K562 (cell line): ENCODE data around the gene WBP1. TPM values are rescaled to one million over a fixed set of nuclear protein-coding genes. Genes with fewer than 3 reads are reported as not detected.

Experiments used
- ATAC-seq: fragments of 200-7000 bp; cut with Tn5 transposase; 3 replicates; pipeline ENCODE4 v1.9.1; 2020; ENCODE audit warnings: moderate library complexity
- BruUV-seq: library from RNA; stranded (reverse); fragments of 400-500 nt; replicated peaks from 2 replicates; lab custom pipeline; 2021; lab: Mats Ljungman, UMichigan
- CTCF ChIA-PET: fragments of 300-600 bp; formaldehyde crosslinking; extraction: SDS; loops from one replicate; lab custom pipeline; 2021; ENCODE audit warnings: low intra/inter-chr PET ratio; lab: Yijun Ruan, JAX
- POLR2A ChIA-PET: fragments of 300-600, 350-650 bp; sonication (Branson Sonifier 250); formaldehyde crosslinking; extraction: SDS; loops from one replicate; lab custom pipeline; 2021; ENCODE audit warnings: antibody characterized with exemption, inconsistent platforms; lab: Yijun Ruan, JAX
- DNase-seq, 4 experiments: peaks; one replicate each; pipeline versions ENCODE4 v3.0.0 to v3.0.0-alpha.2; 2011 to 2018; ENCODE audit warnings: low spot score in 3 of 4, mixed read lengths in 3 of 4; ENCODE audit errors: extremely low read depth in 1 of 4
- FAIRE-seq: peaks from 2 replicates; lab custom pipeline; 2011; peaks lifted over from hg19 to GRCh38; lab: Jason Lieb, UNC
- H2AFZ ChIP-seq: 2 replicates; pipeline ENCODE4 v1.6.0; 2011; ENCODE audit warnings: low read depth, low read length, control low read depth, inconsistent platforms
- H3K27ac ChIP-seq: fragments of 200-600 bp; 3 replicates; pipeline ENCODE4 v1.8.0; 2011; ENCODE audit warnings: low read depth, mild to moderate bottlenecking, control low read depth, inconsistent platforms, low read length, moderate library complexity, mixed read lengths; ENCODE audit errors: extremely low read depth
- H3K27me3 ChIP-seq, 2 experiments: fragments of 300-600 bp in 1 of 2; 2 replicates in 1 of 2; 3 replicates in 1 of 2; pipeline versions ENCODE4 v1.6.0 to v1.8.0; 2011; ENCODE audit warnings: inconsistent platforms in 2 of 2, low read length in 2 of 2, mild to moderate bottlenecking in 1 of 2, mixed read lengths in 1 of 2, moderate library complexity in 1 of 2; ENCODE audit not compliant: control insufficient read depth in 2 of 2, insufficient read depth in 2 of 2
- H3K36me3 ChIP-seq: fragments of 300-600 bp; 3 replicates; pipeline ENCODE4 v1.8.0; 2011; ENCODE audit warnings: mild to moderate bottlenecking, low read length, inconsistent platforms; ENCODE audit not compliant: control insufficient read depth, insufficient read depth
- H3K4me1 ChIP-seq, 2 experiments: fragments of 200-600 bp in 1 of 2; replicated peaks in 1 of 2; 2 replicates in 1 of 2; 3 replicates in 1 of 2; pipeline versions ENCODE4 v1.5.1 to v1.8.0; 2011; ENCODE audit warnings: inconsistent platforms in 2 of 2, low read length in 2 of 2, mild to moderate bottlenecking in 1 of 2, mixed read lengths in 1 of 2, moderate library complexity in 1 of 2; ENCODE audit not compliant: control insufficient read depth in 2 of 2, insufficient read depth in 2 of 2
- H3K4me2 ChIP-seq: 2 replicates; pipeline ENCODE4 v1.6.1; 2011; ENCODE audit warnings: low read length, control low read depth, inconsistent platforms, mixed read lengths; ENCODE audit not compliant: insufficient read depth
- H3K4me3 ChIP-seq: fragments of 200-600 bp; sonication (generic), shearing (Covaris generic); 2 replicates; pipeline ENCODE4 v1.5.1; 2016; ENCODE audit warnings: control low read depth, inconsistent platforms
- H3K79me2 ChIP-seq: fragments of 200-600 bp; 3 replicates; pipeline ENCODE4 v1.8.0; 2011; ENCODE audit warnings: low read length, inconsistent platforms; ENCODE audit not compliant: control insufficient read depth, insufficient read depth
- H3K9ac ChIP-seq, 2 experiments: 2 replicates each; pipeline versions ENCODE4 v1.6.0 to v1.6.1; 2011; ENCODE audit warnings: low read depth in 2 of 2, low read length in 2 of 2, control low read depth in 1 of 2, inconsistent platforms in 1 of 2, mild to moderate bottlenecking in 1 of 2, mixed read lengths in 1 of 2; ENCODE audit not compliant: insufficient read depth in 1 of 2
- H3K9me1 ChIP-seq: one replicate; pipeline ENCODE4 v1.6.0; 2011; ENCODE audit warnings: inconsistent platforms, mild to moderate bottlenecking, low read length, moderate library complexity; ENCODE audit not compliant: control insufficient read depth, insufficient read depth
- H3K9me3 ChIP-seq: replicated peaks from 2 replicates; pipeline ENCODE4 v1.5.1; 2011; ENCODE audit warnings: low read depth, low read length, inconsistent platforms; ENCODE audit not compliant: control insufficient read depth, insufficient read depth
- H4K20me1 ChIP-seq: replicated peaks from 2 replicates; pipeline ENCODE4 v1.6.1; 2011; ENCODE audit warnings: low read length, inconsistent platforms, mixed read lengths; ENCODE audit not compliant: control insufficient read depth, insufficient read depth
- RB1 ChIP-seq: fragments of 450-650 bp; IDR thresholded peaks from 2 replicates; pipeline ENCODE4 v1.6.1; 2017; ENCODE audit warnings: low read depth, mild to moderate bottlenecking
- ZNF436 ChIP-seq: fragments of 250-450, 450-650 bp; sonication (Bioruptor Pico); formaldehyde crosslinking; IDR thresholded peaks from 2 replicates; pipeline ENCODE4 v1.7.0; 2020; ENCODE audit warnings: mild to moderate bottlenecking
- WGBS: fragments of 100-300 bp; shearing (Covaris generic); methylation state at CpG from one replicate; pipeline ENCODE4 v1.1.6; 2016; ENCODE audit warnings: low coverage, mixed read lengths; ENCODE audit not compliant: insufficient coverage; ENCODE audit errors: missing lambda C conversion rate; 5-methylcytosine and 5-hydroxymethylcytosine counted together
- in situ Hi-C: fragments of 300-500 bp; cut with MboI; formaldehyde crosslinking; loops from 4 replicates; pipeline ENCODE4 v1.15.0; 2018; ENCODE audit warnings: inconsistent platforms, mixed read lengths
- intact Hi-C: fragments of 100-400 bp; cut with micrococcal nuclease; formaldehyde crosslinking; loops from 2 replicates; pipeline ENCODE4 v1.14.2; 2022
- polyA plus RNA-seq, 8 experiments: library from polyadenylated mRNA; depleted of rRNA in 4 of 8; stranded (reverse) in 5 of 8; unstranded in 3 of 8; fragments of >200 nt; fragmentation: Nextera tagmentation in 2 of 8; fragmentation: Illumina TruSeq in 1 of 8; extraction: Ambion mirVana in 2 of 8; extraction: Trizol in 1 of 8; gene quantifications; 2 replicates each; pipeline versions ENCODE4 v1.2.1 to v1.2.3, GENCODE V29; 2011 to 2014; ENCODE audit warnings: inconsistent platforms in 1 of 8, missing spikeins in 1 of 8
- total RNA-seq, 7 experiments: library from RNA; depleted of rRNA in 6 of 7; stranded (reverse); fragments of >200 nt in 6 of 7; fragmentation: Illumina TruSeq in 2 of 7; extraction: Trizol in 2 of 7; gene quantifications; 2 replicates each; pipeline versions ENCODE4 v1.2.1 to v1.2.3, GENCODE V29; 2011 to 2021; ENCODE audit warnings: low replicate concordance in 1 of 7
- TF ChIP-seq, protein P1 (sequence below): fragments of 250-450 bp; sonication (Bioruptor Pico); IDR thresholded peaks from 2 replicates; pipeline ENCODE4 v1.4.0; 2020; ENCODE audit warnings: borderline replicate concordance
- TF ChIP-seq, protein P2 (sequence below): sonication (generic); formaldehyde crosslinking; IDR thresholded peaks from 2 replicates; pipeline ENCODE4 v1.4.0; 2020; ENCODE audit warnings: mild to moderate bottlenecking, missing genetic modification reagents

Gene WBP1
- total and polyA plus RNA-seq, 9 of the 15 experiments (the other 6 are each of a cell fraction or from before 2014, with no cell fraction given) = 1.9 to 27.7 (median 14.2) TPM

DNA sequence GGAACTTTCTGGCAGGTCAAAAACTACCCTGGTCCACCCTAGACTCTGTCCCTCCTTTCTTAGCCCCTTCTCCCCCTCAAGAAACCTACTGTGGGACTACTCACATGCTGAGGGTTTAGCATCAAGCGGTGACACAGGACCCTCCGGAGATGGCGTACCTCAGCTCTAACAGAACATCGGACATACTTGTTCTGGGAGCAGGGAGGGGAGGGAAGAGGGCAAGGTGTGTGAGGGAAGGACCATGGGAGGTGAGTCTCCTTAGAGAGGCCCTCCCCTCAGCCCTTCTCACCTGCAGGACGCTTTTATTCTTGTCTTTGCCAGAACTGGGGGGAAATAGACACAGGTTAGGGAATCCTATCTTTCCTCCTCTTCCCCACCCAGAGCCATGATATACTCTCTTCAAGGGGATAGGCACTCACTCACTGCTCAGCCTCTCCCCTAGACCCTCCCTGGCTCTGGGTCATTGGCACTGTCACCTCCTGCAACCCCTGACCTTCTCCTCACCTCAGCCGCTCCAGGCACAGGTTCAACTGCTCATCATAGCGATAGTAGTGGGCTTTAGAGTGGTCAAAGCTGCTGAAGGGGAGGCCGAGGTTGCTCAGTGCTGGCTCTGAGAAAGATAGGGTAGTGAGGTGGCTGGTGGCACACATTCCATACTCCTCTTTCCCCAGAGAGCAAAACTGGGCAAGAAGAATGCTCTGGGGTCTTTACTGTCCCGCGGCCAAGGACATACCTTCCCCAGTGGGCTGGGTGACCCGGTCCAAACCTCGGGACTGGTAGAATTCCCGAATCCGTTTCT lies 47.4 kb downstream of the WBP1 start:
- Histone ChIP-seq H4K20me1 (no peaks in the 10 kb centered on the region), H3K27ac (peak overlapping the region; percentile 15), H3K36me3 (peaks cover 13% of the 10 kb centered on the region; the same call in 2 of the 3 replicates), H3K4me1 (peaks cover 46 to 66% of the 10 kb centered on the region in 2 experiments; a peak in 4 of 5 replicates), H3K4me3 (peak overlapping the region; percentile 20), H3K9me3 (no peaks in the 10 kb centered on the region), H3K9ac (peak overlapping the region; percentile 11 to 89), H3K9me1 (no peaks in the 10 kb centered on the region), H3K79me2 (peaks cover 46% of the 10 kb centered on the region), H2AFZ (no peak overlapping the region), H3K27me3 (no peaks in the 10 kb centered on the region), H3K4me2 (peak overlapping the region; percentile 76)
- in situ Hi-C loops (no loop called here), intact Hi-C loops (no loop called here)
- no TSS peak for BruUV-seq
- TF ChIP-seq RB1 = no peak
- TF ChIP-seq, protein P1, sequence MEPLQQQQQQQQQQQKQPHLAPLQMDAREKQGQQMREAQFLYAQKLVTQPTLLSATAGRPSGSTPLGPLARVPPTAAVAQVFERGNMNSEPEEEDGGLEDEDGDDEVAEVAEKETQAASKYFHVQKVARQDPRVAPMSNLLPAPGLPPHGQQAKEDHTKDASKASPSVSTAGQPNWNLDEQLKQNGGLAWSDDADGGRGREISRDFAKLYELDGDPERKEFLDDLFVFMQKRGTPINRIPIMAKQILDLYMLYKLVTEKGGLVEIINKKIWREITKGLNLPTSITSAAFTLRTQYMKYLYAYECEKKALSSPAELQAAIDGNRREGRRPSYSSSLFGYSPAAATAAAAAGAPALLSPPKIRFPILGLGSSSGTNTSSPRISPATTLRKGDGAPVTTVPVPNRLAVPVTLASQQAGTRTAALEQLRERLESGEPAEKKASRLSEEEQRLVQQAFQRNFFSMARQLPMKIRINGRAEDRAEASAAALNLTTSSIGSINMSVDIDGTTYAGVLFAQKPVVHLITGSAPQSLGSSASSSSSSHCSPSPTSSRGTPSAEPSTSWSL (CRISPR knock-in tag) = no peak
- TF ChIP-seq, protein P2, sequence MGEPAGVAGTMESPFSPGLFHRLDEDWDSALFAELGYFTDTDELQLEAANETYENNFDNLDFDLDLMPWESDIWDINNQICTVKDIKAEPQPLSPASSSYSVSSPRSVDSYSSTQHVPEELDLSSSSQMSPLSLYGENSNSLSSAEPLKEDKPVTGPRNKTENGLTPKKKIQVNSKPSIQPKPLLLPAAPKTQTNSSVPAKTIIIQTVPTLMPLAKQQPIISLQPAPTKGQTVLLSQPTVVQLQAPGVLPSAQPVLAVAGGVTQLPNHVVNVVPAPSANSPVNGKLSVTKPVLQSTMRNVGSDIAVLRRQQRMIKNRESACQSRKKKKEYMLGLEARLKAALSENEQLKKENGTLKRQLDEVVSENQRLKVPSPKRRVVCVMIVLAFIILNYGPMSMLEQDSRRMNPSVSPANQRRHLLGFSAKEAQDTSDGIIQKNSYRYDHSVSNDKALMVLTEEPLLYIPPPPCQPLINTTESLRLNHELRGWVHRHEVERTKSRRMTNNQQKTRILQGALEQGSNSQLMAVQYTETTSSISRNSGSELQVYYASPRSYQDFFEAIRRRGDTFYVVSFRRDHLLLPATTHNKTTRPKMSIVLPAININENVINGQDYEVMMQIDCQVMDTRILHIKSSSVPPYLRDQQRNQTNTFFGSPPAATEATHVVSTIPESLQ (CRISPR knock-in tag) = 0 out of 2 replicates have a peak, but pooled peaks have one; percentile 37
- no peak for TF ChIP-seq ZNF436 (CRISPR knock-in tag)
- FAIRE-seq (no peak), ATAC-seq (no peak), DNase-seq (no peak)
- CTCF ChIA-PET = interaction anchor here (0.6 kb wide), 1 partner anchor 109 kb away, joined by 3 read pairs; no protein-coding TSS in a partner anchor
- POLR2A ChIA-PET = interaction anchor here (0.5 to 1.9 kb wide), 6 partner anchors 13 to 324 kb away, joined by 3 to 5 read pairs (median 4); partner anchors contain the start of genes CCDC142 and TTC31
- WGBS = 50% methylated on average over 13 of the region's 14 CpGs
